Progenitor cell of endocrine pancreas (in vitro differentiated cells): Measurements from ENCODE around the gene THRA. TPM values are rescaled to one million over a fixed set of nuclear protein-coding genes. Genes with fewer than 3 reads are reported as not detected.

Experiments
- DNase-seq: peaks from one replicate; pipeline ENCODE4 v3.0.0; 2021; ENCODE audit warnings: low spot score; ENCODE audit not compliant: unreplicated experiment
- H3K27ac Mint-ChIP-seq: 2 replicates; pipeline ENCODE4 v1.8.0; 2021; ENCODE audit warnings: mild to moderate bottlenecking, moderate library complexity, mixed read lengths
- H3K27me3 Mint-ChIP-seq: 2 replicates; pipeline ENCODE4 v1.8.0; 2021; ENCODE audit warnings: mixed read lengths
- H3K36me3 Mint-ChIP-seq: 2 replicates; pipeline ENCODE4 v1.8.0; 2022; ENCODE audit warnings: mixed read lengths; ENCODE audit not compliant: insufficient read depth
- H3K4me1 Mint-ChIP-seq: 2 replicates; pipeline ENCODE4 v1.8.0; 2021; ENCODE audit warnings: low read depth, mixed read lengths
- H3K4me3 Mint-ChIP-seq: 2 replicates; pipeline ENCODE4 v1.8.0; 2021; ENCODE audit warnings: low read depth, mild to moderate bottlenecking, moderate library complexity, mixed read lengths
- H3K9me3 Mint-ChIP-seq: 2 replicates; pipeline ENCODE4 v1.8.0; 2021; ENCODE audit warnings: low read depth, mixed read lengths
- CTCF ChIP-seq: fragments of 200-600 bp; sonication (generic); IDR thresholded peaks from one replicate; pipeline ENCODE4 v1.5.0; 2021; ENCODE audit warnings: antibody characterized with exemption, mild to moderate bottlenecking; ENCODE audit not compliant: unreplicated experiment
- total RNA-seq: library from RNA; stranded (reverse); gene quantifications from 2 replicates; pipeline ENCODE4 v1.2.1, GENCODE V29; 2021

Gene THRA
- total RNA-seq, 1 donor from 2014 or later, result 25.0 TPM

GRCh38 chr17:40017422-40018080 lies 45.2 kb upstream of the THRA start:
- Mint-ChIP-seq H3K27me3 (peaks cover 7% of the 10 kb centered on the region), H3K9me3 (no peaks in the 10 kb centered on the region), H3K36me3 (peaks cover 11% of the 10 kb centered on the region), H3K4me1 (peaks cover 7% of the 10 kb centered on the region), H3K4me3 (no peak overlapping the region), H3K27ac (no peak overlapping the region)
- no peak for DNase-seq
- TF ChIP-seq CTCF, result no peak

- no peak for DNase-seq
- peaks cover 7% of the 10 kb centered on the region for H3K4me1 Mint-ChIP-seq
- peak overlapping the region; percentile 26 for H3K27ac Mint-ChIP-seq
- no peak overlapping the region for H3K4me3 Mint-ChIP-seq
- H3K27me3 Mint-ChIP-seq, result peaks cover 7% of the 10 kb centered on the region
- no peaks in the 10 kb centered on the region for H3K9me3 Mint-ChIP-seq
- H3K36me3 Mint-ChIP-seq, result peaks cover 11% of the 10 kb centered on the region
- TF ChIP-seq CTCF, result no peak
Observed at GRCh38 chr17:40018211-40019121, 44.3 kb upstream of the THRA start.

- no peak overlapping the region for H3K4me3 Mint-ChIP-seq
- DNase-seq, result no peak
- peaks cover 4% of the 10 kb centered on the region for H3K4me1 Mint-ChIP-seq
- no peak overlapping the region for H3K27ac Mint-ChIP-seq
- H3K36me3 Mint-ChIP-seq, result peaks cover 11% of the 10 kb centered on the region
- TF ChIP-seq CTCF, result no peak
- H3K9me3 Mint-ChIP-seq, result no peaks in the 10 kb centered on the region
- H3K27me3 Mint-ChIP-seq, result peaks cover 2% of the 10 kb centered on the region
Observed at GRCh38 chr17:40019140-40019991, 43.4 kb upstream of the THRA start.

GRCh38 chr17:40020146-40020545 lies 42.6 kb upstream of the THRA start:
- Mint-ChIP-seq H3K27ac (no peak overlapping the region), H3K36me3 (peaks cover 12% of the 10 kb centered on the region), H3K4me3 (no peak overlapping the region), H3K27me3 (no peaks in the 10 kb centered on the region), H3K9me3 (no peaks in the 10 kb centered on the region), H3K4me1 (no peaks in the 10 kb centered on the region)
- DNase-seq, result no peak
- no peak for TF ChIP-seq CTCF

- Mint-ChIP-seq H3K36me3 (peaks cover 16% of the 10 kb centered on the region), H3K4me1 (no peaks in the 10 kb centered on the region), H3K4me3 (no peak overlapping the region), H3K27ac (no peak overlapping the region), H3K27me3 (no peaks in the 10 kb centered on the region), H3K9me3 (no peaks in the 10 kb centered on the region)
- DNase-seq, result no peak
- no peak for TF ChIP-seq CTCF
Observed at GRCh38 chr17:40021451-40021971, 41.3 kb upstream of the THRA start.
